OCI-LY1 (cell line): ENCODE results near the gene ST7L.

Source experiments
- EZH2 ChIP-seq: fragments of 200-600 bp; sonication (generic), shearing (Covaris generic); IDR thresholded peaks from 2 replicates; pipeline ENCODE4 v1.8.0; 2017; ENCODE audit warnings: borderline replicate concordance, mixed run types, mild to moderate bottlenecking, antibody characterized with exemption, low read length, moderate library complexity, mixed read lengths
- TF ChIP-seq, protein P1 (sequence below): fragments of 200-600 bp; sonication (generic), shearing (Covaris generic); IDR thresholded peaks from 2 replicates; pipeline ENCODE4 v1.5.1; 2017; ENCODE audit warnings: mild to moderate bottlenecking, antibody characterized with exemption, low read length, moderate library complexity, mixed read lengths

DNA sequence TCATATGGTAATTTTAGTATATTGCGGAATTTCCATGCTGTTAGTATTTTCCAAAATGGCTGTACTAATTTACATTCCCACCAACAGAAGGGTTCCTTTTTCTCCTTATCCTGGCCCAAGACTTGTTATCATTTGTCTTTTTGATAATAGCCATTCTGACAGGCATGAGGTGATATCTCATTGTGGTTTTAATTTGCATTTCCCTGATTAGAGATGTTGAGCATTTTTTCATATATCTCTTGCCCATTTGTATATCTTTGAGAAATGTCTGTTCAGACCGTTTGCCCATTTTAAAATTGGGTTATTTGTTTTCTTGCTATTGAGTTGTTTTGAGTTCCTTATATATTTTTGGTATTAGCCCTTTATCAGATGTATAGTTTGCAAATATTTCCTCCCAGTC lies 14.7 kb upstream of the ST7L start:
- TF ChIP-seq, protein P1, sequence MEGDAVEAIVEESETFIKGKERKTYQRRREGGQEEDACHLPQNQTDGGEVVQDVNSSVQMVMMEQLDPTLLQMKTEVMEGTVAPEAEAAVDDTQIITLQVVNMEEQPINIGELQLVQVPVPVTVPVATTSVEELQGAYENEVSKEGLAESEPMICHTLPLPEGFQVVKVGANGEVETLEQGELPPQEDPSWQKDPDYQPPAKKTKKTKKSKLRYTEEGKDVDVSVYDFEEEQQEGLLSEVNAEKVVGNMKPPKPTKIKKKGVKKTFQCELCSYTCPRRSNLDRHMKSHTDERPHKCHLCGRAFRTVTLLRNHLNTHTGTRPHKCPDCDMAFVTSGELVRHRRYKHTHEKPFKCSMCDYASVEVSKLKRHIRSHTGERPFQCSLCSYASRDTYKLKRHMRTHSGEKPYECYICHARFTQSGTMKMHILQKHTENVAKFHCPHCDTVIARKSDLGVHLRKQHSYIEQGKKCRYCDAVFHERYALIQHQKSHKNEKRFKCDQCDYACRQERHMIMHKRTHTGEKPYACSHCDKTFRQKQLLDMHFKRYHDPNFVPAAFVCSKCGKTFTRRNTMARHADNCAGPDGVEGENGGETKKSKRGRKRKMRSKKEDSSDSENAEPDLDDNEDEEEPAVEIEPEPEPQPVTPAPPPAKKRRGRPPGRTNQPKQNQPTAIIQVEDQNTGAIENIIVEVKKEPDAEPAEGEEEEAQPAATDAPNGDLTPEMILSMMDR: no peak
- TF ChIP-seq EZH2: no peak
